GM18861 (cell line): Measurements from ENCODE around the gene NFATC2.
A peak's percentile ranks its signal among the peaks of the same experiment; 100 is the strongest.

Source experiments
- ATAC-seq: cut with Tn5 transposase; IDR thresholded peaks from one replicate; pipeline ENCODE4 v1.9.1; 2021; ENCODE audit not compliant: unreplicated experiment

NFATC2 gene

DNA sequence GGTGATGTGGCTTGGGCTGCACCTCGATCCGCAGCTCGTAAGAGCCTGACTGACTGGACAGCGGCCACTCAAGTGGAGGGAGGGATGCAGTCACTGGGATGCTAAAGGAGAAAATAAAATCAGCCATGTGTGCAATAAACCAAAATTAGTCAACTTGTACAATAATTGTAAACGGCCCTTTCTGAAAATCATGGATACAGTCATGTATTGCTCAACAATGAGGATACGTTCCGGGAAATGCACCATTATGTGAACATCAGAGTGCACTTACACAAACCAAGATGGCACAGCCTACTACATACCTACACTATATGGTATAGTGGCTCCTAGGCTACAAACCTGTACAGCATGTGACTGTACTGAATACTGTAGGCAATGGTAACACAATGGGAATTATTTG is 25.7 kb downstream of the NFATC2 start:
- ATAC-seq = no peak

DNA sequence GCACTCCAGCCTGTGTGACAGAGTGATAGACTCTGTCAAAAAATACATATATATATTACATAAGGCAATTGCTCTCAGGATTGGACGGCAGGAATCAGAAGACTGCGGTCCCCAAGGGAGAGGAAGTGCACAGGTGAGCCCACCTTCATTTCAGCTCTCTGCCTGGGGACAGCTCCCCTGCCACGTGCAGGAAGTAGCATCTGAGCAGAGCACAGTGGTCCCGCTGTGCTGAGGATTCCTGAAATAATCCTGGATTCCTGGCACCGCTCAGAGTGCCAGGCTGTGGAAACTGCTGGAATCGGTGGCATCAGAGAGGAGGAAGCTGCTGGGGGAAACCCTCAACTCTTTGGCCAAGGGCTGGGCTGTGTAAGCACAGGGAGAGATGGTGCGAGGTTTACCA is 27.7 kb downstream of the NFATC2 start:
- no peak for ATAC-seq

DNA sequence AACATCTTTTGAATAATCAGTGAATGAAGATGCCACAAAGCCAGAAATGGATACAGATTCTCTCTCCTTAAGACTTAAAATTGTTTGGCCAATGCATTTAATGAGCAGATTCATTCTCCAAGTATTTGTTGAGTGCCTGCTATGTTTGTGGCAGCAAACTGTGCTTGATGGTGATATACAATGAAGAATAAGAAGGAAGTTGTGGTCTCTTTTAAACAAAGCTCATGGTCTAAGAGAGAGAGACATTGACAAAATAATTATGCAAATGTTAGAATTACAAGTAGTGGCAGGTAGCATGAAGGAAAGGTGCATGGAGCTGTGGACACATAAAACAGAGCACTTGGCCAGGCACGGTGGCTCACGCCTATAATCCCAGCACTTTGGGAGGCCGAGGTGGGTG is 28.3 kb downstream of the NFATC2 start:
- no peak for ATAC-seq

DNA sequence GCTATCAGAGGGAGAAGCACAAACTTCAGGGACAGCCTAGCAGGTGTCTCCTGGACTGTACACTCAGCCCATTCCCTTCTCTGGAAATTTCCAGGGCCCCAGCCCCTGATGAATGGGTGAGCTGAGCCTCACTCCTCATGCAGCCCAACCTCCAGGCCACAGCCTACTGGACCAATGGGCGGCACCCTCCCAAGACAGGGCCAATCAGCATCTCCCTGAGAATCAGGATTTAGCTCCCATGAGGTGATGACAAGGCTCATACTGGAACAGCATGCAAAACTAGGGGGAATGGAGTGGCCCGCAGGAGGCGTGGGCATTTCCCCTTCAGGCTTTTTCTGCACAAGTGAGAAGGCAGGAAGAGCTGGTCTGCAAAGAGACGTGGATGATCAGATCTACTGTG is 29.0 kb downstream of the NFATC2 start:
- ATAC-seq = no peak

DNA sequence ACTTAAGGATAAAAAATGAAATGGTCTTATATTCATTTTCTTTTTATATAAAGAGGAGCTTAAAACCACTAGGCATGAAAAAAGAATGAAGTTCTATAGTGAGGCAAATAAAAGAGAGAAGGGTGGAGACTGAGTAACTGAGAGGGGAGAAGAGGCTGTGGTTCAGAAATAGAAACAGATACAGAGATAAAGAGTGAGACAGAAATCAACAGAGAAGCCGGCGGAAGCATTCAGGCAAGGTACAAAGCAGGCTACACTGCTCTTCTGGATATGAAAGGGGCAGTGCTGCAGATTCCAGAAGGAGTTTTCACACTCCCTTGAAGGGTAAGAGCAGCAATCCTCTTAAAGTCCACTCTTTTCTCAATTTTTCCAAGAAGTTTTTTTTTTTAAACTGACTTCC is 29.9 kb downstream of the NFATC2 start:
- no peak for ATAC-seq

DNA sequence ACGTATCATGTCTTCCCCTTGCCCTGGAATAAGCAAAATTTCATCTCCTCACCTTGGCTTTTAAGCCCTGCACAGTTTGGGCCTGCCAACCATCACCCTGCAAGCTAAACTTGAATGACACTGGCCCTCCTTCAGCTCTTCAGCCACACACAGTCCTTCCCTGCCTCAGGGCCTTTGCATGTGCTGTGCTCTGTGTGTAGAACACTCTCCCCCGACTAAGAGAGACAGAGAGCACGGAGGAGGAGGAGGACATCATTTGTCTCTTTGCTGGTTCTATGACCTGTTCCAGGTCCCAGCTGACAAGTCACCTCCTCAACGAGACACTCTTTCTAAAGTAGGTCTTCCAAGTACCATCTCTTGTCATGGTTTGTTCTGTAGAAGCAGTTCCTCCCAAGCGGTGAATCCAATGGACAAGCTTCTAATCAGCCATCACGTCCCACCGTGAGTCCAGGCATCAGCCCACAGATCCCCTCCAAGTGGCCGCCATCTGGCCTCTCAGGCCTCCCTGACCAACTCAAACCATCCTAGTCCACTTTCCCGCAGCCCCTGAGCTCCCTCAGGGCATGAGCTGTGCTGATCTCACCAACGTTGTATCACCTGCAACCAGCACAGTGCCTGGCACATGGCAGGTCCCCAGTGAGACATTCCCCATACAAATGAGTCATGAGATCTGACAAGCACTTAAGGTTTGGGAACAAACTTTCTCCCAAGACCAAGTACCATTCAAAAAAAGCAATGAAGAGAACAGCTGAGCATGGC is 30.5 kb downstream of the NFATC2 start:
- no peak for ATAC-seq

DNA sequence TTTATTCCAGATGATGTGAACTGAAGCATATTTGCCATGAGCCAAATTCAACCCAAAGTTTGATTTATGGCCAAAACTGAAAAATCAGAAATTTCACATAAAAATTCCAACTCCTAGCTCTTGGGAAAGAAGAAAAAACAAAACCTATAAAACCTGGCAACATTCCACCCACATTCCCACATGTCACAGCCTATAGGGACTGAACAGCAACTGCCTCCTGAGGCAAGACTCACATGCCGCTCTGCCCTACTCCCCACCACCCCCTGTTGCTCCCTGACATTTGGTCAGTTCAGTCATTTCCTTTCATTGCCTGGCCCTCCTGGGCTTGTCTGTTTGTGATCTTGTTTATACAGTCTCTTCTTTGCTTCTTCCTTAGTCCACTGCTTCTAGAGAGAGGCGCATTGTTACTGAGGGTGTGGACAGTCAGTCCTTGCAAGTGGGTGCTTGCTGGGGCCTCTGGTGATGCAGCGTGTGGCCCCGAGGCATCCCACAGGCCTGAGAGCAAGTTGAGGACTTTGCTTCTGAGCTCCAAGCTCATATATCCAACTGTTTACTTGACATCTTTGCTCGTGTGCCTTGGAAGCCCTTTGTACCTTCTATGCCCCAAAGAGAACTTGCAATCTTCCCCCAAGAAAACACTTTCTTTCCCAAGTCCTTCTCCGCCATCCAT is 31.4 kb downstream of the NFATC2 start:
- no peak for ATAC-seq

DNA sequence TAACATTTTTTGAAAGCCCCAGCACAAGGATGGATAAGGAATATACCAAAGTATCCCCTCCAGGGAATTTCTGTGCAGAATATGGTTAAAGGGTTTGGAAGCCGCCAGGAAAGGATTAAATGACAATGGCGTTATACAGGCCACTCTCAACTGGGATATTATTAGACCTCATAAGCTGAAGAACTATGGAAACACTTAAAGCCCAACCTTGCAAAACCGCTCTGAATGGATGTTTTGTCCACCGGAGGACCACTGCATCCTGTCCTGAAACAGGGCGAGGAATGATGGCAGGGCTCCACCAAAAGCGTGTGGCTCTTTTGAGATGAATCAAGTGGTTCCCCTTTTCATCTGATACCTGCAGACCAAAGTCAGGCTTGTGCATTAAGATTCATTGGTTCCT is 32.4 kb downstream of the NFATC2 start:
- no peak for ATAC-seq

DNA sequence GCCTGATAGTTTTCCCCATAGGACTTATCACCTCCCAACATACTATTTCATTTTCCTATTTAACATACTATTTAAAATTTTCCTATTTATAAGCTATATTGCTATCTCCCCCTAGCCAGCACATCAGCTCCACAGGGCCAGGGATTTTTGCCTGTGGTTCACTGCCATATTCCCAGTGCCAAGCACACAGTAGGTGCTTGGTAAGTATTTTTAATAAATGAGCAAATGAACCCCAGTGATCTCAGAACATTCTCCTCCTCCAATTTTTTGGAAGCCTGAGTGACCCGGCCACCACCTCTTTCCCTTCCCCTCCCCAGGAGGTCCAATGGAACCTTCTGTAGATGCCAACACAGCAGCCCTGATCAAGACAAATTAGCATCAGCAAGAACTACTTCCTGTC is 33.3 kb downstream of the NFATC2 start:
- no peak for ATAC-seq

DNA sequence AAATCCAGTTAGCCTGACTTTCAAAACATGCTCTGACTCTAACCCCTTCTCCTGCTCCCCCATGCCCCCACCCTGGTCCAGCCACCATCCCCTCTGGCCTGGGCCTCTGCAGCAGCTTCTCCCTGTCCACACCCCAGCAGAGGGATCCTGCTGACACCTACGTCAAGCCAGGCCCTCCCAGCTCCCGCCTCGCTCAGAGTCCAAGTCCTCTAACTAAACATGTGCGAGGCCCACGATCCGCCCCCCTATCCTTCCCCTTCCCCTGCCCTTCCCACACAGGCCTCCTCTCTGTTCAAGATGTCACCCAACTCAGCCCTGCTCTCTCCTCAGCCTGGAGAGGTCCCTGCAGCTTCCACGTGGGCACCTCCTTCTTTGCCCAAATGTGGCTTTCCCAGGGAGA is 33.7 kb downstream of the NFATC2 start:
- no peak for ATAC-seq

DNA sequence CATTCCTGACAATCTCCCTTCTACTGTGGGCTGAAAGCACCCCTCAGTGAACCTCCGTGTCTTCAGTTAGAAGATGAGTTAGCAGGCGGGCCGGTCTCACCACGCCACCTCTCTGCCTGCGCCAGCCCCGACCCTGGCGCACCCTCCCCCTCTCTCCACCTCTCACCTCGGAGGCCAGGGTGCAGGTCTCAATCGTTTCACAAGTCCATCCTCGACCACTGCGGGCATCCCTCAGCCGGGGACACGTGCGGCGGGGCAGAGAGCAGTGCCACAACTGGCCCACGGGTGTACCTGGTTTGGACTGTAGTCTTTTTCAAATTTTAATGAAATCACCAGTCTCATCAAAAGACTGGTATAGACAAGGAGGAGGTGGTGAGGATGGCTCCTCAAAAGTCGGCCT is 34.4 kb downstream of the NFATC2 start:
- no peak for ATAC-seq

DNA sequence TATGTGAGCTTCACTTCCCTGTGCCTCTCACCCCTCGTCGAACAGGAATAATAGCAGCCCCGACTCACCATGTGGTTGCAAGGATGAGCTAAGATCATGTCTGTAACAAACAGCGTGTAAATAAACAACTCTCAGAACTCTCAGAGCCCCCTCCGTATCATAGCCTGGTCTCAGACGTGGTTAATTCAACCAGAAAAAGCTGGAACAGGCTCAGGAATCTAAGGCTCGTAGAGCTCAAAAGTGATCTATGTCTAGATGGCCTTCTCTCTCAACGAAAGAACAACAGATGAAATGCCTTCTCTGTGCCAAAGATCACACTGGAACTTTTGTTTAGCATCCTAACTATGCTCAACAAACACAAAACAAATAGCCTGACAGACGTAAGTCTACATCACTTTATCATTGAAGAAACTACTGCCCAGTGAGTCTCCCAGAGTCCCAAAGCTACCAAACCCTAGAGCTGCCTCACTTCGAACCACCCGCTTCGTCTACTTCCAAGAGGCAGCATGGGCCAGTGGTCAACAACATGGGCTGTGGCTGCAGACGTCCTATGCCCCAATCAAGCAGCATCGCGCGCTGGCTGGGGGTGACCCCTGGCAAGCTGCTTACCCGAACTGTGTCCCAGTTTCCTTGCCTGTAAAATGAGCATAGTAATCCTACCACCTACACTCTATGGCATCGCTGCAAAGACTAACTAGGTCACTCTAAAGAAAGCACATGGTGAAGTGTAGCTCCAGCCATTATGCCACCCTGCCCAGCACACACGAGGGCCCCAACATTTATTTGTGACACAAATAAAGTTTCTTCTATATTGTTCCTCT is 35.1 kb downstream of the NFATC2 start:
- no peak for ATAC-seq

DNA sequence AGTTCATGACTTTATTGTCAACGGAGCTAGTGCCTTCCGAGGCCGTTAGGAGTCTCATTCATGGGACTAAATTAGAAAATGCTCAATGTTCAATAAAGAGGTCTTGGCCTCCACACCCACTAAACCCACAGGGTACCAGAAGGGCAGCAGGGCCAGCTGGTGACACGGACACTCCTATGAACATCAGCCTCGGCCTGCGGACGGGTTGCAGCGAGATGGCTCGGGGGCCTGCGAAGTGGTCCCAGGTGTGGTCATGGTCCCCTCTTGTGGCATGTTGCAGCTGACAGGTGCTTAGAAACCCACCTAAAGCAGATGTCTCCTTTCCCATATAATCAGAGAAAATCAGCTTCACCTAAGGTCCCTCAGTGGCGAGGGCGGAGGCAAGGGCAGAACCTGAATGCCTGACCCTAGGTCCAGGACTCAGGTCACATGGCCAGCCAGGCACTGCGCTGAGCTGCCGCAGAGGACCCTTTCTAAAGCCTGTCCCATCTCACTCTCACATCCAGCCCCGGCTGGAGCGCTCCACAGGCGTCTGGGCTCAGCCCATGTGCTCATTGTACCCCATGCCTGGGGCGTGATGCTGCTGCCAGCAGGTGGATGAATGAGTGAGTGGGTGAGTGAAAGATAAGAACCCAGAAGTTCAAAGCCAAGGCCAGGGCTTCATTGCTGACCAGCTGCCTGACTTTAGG is 35.8 kb downstream of the NFATC2 start:
- no peak for ATAC-seq

DNA sequence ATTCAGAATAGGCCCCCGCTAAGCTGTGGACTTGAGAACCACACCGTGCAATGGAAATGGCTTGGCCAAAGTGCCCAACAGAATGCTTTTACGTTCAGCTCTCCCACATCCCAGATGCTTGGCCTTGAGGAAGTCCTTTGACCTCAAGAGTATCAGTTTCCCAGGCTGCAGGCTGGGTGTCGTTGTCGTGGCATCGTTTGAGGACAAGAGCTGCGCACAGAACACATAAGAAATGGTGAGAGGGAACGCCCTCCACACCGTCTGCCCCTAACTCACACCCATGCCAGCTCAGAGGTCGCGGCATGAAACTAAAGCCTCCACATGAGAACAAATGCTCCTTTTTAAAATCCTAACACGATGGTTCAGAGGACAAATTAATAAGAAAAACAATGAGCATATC is 37.0 kb downstream of the NFATC2 start:
- no peak for ATAC-seq

DNA sequence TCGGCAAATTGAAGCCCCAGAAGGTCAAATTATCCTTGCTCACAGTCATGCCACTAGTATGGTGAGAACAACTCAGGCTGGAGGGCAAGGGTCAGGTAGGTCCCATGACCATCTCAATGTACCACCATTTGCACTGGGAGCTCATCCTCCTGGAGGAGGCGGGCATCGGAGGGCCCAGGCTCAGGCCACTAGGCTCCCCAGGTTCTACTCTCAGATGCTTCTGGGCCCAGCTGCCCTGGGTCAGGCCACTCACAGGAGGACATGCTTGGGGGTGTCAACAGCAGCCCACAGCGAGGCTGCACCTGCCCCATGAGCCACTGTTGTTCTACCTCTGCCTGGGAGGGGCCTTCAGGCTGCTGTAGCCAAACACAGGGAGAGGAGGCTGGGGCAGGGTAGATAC is 39.1 kb downstream of the NFATC2 start:
- ATAC-seq = no peak

DNA sequence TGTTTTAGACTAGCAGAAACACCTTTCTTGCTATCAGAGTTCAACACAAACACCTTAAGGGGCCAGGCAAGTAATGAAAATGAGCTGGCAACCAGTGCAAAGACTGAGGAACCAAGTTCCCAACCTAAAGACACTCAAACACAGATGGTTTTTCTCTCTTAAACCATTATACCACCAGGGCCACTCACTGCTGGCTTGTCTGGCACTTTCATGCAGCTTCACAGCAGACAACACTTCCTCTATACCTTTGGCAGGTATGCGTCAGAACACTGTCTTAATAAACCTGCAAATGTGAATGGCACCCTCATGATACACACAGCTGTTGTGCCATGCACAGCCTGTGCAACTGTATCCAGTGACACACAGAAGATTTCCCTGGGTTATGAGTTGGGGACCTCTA is 41.6 kb downstream of the NFATC2 start:
- no peak for ATAC-seq

DNA sequence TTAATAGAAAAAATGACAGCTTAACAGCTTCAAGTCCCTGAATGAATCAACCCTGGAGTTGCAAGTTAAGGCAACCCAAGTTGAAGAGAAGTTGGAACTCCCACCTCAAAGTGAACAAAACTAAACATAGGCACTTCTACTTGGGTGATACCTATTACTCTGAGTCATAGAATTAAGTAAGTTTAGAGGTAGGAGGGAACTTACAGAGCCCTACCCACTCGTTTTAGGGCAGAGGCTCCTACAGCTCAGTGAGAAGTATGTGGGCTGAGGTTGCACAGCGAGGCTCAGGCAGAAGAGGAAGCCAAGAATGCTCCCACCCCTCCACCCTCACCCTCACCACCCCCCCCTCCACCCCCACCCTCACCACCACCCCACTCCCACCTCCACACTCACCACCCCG is 42.2 kb downstream of the NFATC2 start:
- ATAC-seq = peak; percentile 74

DNA sequence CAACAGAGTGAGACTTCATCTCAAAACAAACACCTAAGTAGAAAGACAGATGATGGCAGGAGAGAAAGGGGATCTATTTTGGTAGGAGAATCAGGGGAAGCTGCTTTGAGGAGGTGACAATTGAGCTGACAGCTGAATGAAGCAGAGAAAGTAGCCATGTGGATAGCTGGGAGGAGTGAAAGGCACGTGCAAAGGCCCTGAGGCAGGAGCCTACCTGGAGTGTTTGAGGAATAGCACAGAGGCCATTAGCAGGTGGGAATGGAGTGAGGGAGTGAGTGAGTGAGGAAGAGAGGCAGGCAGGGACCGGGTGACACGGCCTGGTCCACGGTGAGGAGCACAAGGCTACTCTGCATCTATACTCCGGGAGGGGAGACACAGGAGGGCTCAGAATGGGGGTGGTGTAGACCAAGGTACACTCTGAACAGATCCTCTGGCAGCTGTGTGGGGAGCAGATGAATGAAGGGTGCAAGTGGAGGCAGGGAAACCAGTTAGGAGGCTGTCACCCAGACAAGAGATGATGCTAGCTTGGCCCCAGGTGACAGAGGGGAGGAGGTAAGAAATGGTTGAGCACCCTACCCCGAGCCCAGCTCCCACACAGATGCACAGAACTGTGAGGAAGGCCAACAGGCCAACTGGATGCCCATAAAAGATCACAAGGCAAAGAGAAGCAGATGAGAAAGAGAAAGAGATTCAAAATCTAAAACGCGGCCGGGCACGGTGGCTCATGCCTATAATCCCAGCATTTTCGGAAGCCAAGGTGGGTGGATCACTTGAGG is 43.6 kb downstream of the NFATC2 start:
- no peak for ATAC-seq

DNA sequence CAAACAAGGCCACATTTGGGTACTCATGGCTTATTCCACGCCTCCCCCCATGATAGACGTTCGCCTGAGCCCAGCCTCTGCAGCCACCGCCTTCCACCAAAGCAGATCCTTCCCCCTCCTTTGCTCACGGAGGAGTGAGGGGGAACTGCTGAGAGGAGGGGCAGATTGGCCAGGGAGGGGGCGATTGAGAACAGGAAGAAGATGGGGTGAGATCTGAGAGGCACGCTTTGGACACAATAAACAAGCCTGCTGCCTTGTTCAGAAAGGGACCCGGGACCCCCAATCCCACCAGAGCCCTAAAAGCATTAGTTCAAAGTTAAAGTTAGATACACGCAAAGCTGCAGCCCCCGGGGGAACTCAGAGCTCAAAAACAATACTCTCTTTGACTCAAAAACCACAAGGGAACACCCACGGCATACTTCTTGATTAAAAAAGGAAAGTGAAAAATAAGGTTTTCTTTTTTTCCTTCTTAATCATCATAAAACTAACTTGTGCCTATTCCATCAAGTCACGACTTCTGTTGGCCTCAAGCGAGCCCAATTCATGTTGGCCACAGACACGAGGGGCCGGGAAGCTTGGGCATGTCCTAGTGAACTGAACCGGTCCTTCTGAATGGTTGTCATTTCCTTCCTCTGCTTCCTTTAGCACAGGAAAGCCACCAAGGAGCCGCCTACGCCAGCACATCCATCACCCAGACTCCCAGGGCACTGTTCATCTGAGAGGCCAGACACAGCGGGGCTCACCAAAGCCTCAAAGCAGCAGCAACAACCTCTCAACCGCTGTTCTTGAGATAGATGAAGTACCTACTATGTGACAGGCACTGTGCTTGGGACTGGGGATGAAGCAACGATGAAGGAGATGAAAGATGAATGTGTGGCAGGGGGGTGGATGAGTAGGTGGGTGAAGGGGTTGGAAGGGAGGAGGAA is 44.7 kb downstream of the NFATC2 start:
- ATAC-seq = no peak

DNA sequence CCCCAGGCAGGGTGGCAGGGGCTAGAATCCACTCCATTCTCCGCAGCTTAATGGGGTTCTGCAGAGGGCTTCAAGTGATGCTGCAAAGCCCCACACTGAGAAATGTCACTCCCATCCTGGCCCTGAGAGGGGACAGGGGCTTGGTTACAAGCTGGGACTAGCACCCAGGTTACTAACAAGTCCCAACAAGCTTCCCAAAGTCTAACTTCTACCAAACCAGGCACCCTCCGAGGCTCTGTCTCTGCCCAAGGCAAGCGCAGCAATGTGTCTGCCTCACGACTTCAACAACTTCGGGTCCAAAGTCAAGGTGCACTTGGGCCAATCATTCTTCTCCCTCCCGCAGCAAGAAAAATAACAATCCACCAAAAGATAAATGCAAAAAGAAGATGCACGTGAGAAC is 45.6 kb downstream of the NFATC2 start:
- no peak for ATAC-seq
